Gastrocnemius medialis (tissue), 4 donors: ENCODE data around the gene SLC6A19. TPM values are rescaled to one million over a fixed set of nuclear protein-coding genes. Genes with fewer than 3 reads are reported as not detected.

Experiments used
- ATAC-seq, 2 donors: fragments of 150-250 bp; one replicate each; pipeline ENCODE4 v1.9.1; 2016
- DNase-seq, 2 donors: peaks; one replicate each; pipeline ENCODE4 v3.0.0-alpha.2; 2019
- H3K27ac ChIP-seq, 4 donors: fragments of 200-600 bp; sonication (generic); 1 replicate in 1 of 4; 2 replicates in 3 of 4; pipeline ENCODE4 v1.5.1; 2016 to 2018; ENCODE audit warnings: mild to moderate bottlenecking in 2 of 4, moderate library complexity in 1 of 4
- H3K27me3 ChIP-seq, 3 donors: fragments of 200-600 bp; sonication (generic) in 2 of 3; 1 replicate in 1 of 3; 2 replicates in 2 of 3; pipeline versions ENCODE4 v1.5.1 to v1.6.0; 2016 to 2019; ENCODE audit warnings: mild to moderate bottlenecking in 1 of 3, moderate library complexity in 1 of 3
- H3K36me3 ChIP-seq, 2 donors: fragments of 200-600 bp; sonication (generic) in 1 of 2; one replicate each; pipeline ENCODE4 v1.5.1; 2017 to 2018
- H3K4me1 ChIP-seq, 2 donors: fragments of 200-600 bp; sonication (generic) in 1 of 2; one replicate each; pipeline ENCODE4 v1.5.1; 2016 to 2017; ENCODE audit warnings: mild to moderate bottlenecking in 2 of 2
- H3K4me3 ChIP-seq, 4 donors: fragments of 200-600 bp; sonication (generic) in 3 of 4; 1 replicate in 1 of 4; 2 replicates in 3 of 4; pipeline ENCODE4 v1.5.1; 2016 to 2019; ENCODE audit warnings: mild to moderate bottlenecking in 2 of 4
- H3K9me3 ChIP-seq, 3 donors: fragments of 200-600 bp; sonication (generic) in 2 of 3; 1 replicate in 1 of 3; 2 replicates in 2 of 3; pipeline ENCODE4 v1.5.1; 2016 to 2019
- POLR2A ChIP-seq, 2 donors: fragments of 450-650 bp; IDR thresholded peaks; one replicate each; pipeline ENCODE4 v1.6.1; 2017; ENCODE audit warnings: antibody characterized with exemption in 2 of 2, mild to moderate bottlenecking in 2 of 2, moderate library complexity in 2 of 2
- in situ Hi-C, 4 donors: fragments of 200-750 bp; cut with MboI; loops; one replicate each; pipeline versions ENCODE4 v1.15.0 to v1.8.0; 2017; ENCODE audit warnings: low sequenced_read_pairs in 4 of 4
- intact Hi-C: fragments of 100-400 bp; cut with DNase I; formaldehyde crosslinking; loops from one replicate; pipeline ENCODE4 v1.15.1; 2023; ENCODE audit warnings: low total_unique reads
- total RNA-seq, 4 donors: library from RNA; depleted of rRNA; stranded (reverse); fragments of >200 nt; gene quantifications; one replicate each; pipeline versions ENCODE4 v1.1.0 to v1.2.3, GENCODE V29; 2016
- TF ChIP-seq, protein P1 (sequence below), 5 experiments: fragments of 450-650 bp in 3 of 5; fragments of 200-600 bp in 2 of 5; sonication (generic) in 2 of 5; IDR thresholded peaks in 4 of 5; conservative IDR thresholded peaks in 1 of 5; 1 replicate in 4 of 5; 2 replicates in 1 of 5; pipeline ENCODE4 v1.5.1; 2016 to 2019; ENCODE audit warnings: antibody characterized with exemption in 5 of 5, mild to moderate bottlenecking in 3 of 5, moderate library complexity in 3 of 5

Gene SLC6A19
- total RNA-seq, 4 donors from 2014 or later = 0.05 TPM; not detected in 3

DNA sequence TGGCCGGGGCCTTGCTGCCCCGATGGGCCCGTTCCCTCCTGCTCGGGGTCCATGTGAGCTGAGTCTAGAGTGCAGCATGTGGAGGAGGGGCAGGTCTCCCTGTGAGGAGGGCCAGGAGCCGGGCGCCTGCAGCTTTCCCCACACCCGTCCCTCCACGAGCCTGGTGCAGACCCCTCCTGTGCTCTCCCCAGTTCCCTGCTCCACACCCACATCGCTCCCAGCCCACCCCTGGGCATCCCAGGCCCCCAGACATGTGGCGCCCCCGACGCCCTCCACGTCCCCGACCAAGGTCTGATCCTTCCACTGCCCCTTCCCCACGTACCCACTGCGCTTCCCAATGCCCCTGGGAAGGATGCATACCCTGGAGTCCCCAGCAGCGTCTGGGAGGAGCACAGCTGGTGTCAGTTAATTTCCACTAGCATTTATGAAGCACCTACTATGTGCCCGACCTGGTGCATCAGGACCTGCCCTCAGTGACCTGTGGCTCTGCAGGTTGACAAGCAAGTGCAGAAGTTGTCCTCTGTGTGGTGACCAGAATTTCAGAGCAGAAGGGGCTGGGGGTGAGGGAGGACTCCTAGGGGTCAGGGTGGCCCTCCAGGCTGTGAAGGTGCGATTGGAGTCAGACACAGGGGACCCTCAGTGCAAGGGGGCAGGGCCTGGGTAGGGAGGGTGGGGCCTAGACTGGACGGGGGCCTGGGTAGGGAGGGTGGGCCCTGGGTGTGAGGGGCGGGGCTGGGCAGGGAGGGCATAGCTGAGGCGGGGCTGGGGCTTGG is 13.0 kb downstream of the SLC6A19 start:
- ATAC-seq = no peak
- TF ChIP-seq, protein P1, sequence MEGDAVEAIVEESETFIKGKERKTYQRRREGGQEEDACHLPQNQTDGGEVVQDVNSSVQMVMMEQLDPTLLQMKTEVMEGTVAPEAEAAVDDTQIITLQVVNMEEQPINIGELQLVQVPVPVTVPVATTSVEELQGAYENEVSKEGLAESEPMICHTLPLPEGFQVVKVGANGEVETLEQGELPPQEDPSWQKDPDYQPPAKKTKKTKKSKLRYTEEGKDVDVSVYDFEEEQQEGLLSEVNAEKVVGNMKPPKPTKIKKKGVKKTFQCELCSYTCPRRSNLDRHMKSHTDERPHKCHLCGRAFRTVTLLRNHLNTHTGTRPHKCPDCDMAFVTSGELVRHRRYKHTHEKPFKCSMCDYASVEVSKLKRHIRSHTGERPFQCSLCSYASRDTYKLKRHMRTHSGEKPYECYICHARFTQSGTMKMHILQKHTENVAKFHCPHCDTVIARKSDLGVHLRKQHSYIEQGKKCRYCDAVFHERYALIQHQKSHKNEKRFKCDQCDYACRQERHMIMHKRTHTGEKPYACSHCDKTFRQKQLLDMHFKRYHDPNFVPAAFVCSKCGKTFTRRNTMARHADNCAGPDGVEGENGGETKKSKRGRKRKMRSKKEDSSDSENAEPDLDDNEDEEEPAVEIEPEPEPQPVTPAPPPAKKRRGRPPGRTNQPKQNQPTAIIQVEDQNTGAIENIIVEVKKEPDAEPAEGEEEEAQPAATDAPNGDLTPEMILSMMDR (IDR thresholded peaks at IDR 0.05 in 4 of 5, conservative IDR thresholded peaks at IDR 0.05 in 1 of 5) = no peak
- no peak for TF ChIP-seq POLR2A (IDR thresholded peaks at IDR 0.05)
- Histone ChIP-seq H3K27ac (no peak overlapping the region), H3K4me1 (no peaks in the 10 kb centered on the region), H3K9me3 (no peaks in the 10 kb centered on the region), H3K36me3 (no peaks in the 10 kb centered on the region), H3K27me3 (peaks cover 0 to 6% (median 2%) of the 10 kb centered on the region in 3 donors), H3K4me3 (no peak overlapping the region)
- DNase-seq = no peak
- intact Hi-C loops (no loop called here), in situ Hi-C loops (no loop called here)

DNA sequence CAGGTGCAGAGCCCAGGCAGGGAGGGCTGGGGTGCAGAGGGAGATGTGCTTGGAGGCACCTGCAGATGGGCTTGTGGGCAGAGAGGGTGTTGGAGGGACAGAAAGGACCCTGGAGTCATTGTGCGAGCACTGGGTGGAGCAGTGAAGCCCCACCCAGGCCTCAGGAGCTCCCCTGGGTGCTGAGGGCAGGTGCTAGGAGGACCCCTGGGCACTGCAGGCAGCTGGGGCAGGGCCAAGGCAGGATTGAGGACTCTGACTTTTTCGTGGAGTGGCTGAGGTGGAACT is 13.5 kb downstream of the SLC6A19 start:
- Histone ChIP-seq H3K36me3 (no peaks in the 10 kb centered on the region), H3K4me1 (no peaks in the 10 kb centered on the region), H3K9me3 (no peaks in the 10 kb centered on the region), H3K4me3 (no peak overlapping the region), H3K27ac (no peak overlapping the region), H3K27me3 (peaks cover 0 to 6% (median 2%) of the 10 kb centered on the region in 3 donors)
- in situ Hi-C loops = no loop called here
- ATAC-seq (no peak), DNase-seq (no peak)
- TF ChIP-seq POLR2A (IDR thresholded peaks at IDR 0.05) = no peak
- TF ChIP-seq, protein P1 (IDR thresholded peaks at IDR 0.05 in 4 of 5, conservative IDR thresholded peaks at IDR 0.05 in 1 of 5) = no peak
- intact Hi-C loops = no loop called here

DNA sequence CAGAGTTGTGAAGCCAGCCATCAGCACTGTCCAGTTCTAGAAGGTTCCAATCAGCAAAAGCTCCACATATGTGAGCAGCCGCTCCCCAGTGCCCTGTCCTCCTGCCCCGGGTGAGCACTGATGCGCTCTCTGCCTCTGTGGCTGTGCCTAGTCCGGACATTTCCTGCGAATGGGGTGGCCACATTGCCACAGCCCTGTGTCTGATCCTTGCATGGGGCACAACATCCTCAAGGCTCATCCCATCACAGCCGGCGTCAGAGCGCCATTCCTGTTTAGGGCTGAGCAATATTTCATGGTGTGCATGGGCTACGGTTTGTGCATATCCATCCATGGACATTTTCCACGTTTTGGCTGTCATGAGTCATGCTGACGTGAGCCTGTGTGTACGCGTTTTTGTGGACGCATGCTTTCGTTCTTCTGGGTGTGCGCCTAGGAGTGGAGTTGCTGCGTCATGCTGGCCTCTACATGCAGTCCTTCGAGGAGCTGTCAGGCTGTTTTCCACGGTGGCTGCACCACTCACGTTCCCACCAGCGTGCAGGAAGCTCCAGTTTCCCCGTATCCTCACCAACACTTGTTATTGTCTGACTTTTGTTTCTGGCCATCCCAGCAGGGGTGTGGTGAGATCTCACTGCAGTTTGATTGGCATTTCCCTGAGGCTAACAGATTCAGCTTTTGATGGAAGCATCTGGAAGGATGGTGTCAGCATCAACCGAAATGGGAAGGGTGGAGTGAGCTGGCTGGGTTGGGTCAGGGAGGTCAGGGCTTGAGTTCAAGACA is 14.1 kb downstream of the SLC6A19 start:
- ATAC-seq = no peak

DNA sequence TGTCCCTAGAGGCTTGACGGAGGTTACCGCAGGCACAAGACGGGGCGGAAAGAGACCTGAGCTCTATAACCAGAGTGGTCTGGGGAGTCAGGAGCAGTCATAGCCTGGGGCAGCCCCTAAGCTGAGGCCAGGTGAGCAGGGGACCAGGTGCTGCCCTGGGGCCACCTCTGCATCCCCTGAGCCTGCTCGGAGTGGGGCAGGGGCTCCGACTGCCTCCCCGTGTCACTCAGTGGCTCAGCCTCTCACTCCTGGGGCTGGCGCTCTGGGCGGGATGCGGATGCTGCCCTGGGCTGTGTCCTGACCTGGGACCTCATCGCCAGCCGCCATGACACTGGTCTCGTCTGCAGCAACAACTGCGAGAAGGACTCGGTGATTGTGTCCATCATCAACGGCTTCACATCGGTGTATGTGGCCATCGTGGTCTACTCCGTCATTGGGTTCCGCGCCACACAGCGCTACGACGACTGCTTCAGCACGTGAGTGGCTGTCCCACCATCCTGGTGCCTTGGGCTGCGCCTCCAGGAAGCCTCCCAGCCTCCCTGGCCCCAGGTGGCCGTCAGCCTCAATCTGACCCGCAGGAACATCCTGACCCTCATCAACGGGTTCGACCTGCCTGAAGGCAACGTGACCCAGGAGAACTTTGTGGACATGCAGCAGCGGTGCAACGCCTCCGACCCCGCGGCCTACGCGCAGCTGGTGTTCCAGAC is 15.0 kb downstream of the SLC6A19 start:
- Histone ChIP-seq H3K27me3 (peaks cover 0 to 9% (median 2%) of the 10 kb centered on the region in 3 donors), H3K36me3 (no peaks in the 10 kb centered on the region), H3K4me3 (no peak overlapping the region), H3K4me1 (no peaks in the 10 kb centered on the region), H3K27ac (no peak overlapping the region), H3K9me3 (no peaks in the 10 kb centered on the region)
- TF ChIP-seq POLR2A (IDR thresholded peaks at IDR 0.05) = no peak
- TF ChIP-seq, protein P1 (IDR thresholded peaks at IDR 0.05 in 4 of 5, conservative IDR thresholded peaks at IDR 0.05 in 1 of 5) = no peak
- in situ Hi-C loops = no loop called here
- ATAC-seq (no peak), DNase-seq (no peak)
- intact Hi-C loops = no loop called here

More for the DNA sequence above, 14.1 kb downstream of the SLC6A19 start:
- Histone ChIP-seq H3K27ac (no peak overlapping the region), H3K9me3 (no peaks in the 10 kb centered on the region), H3K4me3 (no peak overlapping the region), H3K36me3 (no peaks in the 10 kb centered on the region), H3K4me1 (no peaks in the 10 kb centered on the region), H3K27me3 (peaks cover 0 to 8% (median 2%) of the 10 kb centered on the region in 3 donors)
- TF ChIP-seq POLR2A (IDR thresholded peaks at IDR 0.05) = no peak
- TF ChIP-seq, protein P1 (IDR thresholded peaks at IDR 0.05 in 4 of 5, conservative IDR thresholded peaks at IDR 0.05 in 1 of 5) = no peak
- DNase-seq = no peak
- intact Hi-C loops = no loop called here
- in situ Hi-C loops = no loop called here
